H1 (cell line): ENCODE results near the gene TLR1.

Experiments
- ASH2L ChIP-seq: fragments of 200-600, 300-600 bp; sonication (generic); IDR thresholded peaks from one replicate; pipeline ENCODE4 v1.7.1; 2017; ENCODE audit warnings: low read length
- BRCA1 ChIP-seq: IDR thresholded peaks from 2 replicates; pipeline ENCODE4 v1.6.1; 2012; ENCODE audit warnings: low read depth, low read length, improper control_type of control experiment
- EZH2 ChIP-seq: fragments of 200-600 bp; sonication (generic); IDR thresholded peaks from 2 replicates; pipeline ENCODE4 v1.7.1; 2012; ENCODE audit warnings: low read depth, mild to moderate bottlenecking, moderate library complexity, low read length, inconsistent platforms; ENCODE audit not compliant: severe bottlenecking
- HDAC2 ChIP-seq, 2 experiments: fragments of 300-600 bp in 1 of 2; sonication (generic) in 1 of 2; IDR thresholded peaks; 2 replicates each; pipeline ENCODE4 v1.6.1; 2011 to 2012; ENCODE audit warnings: low read depth in 2 of 2, low read length in 2 of 2, mild to moderate bottlenecking in 2 of 2, moderate library complexity in 2 of 2, borderline replicate concordance in 1 of 2, inconsistent platforms in 1 of 2
- MAFK ChIP-seq: IDR thresholded peaks from 2 replicates; pipeline ENCODE4 v1.6.1; 2012; ENCODE audit warnings: low read depth, mild to moderate bottlenecking, improper control_type of control experiment, low read length
- SP1 ChIP-seq: IDR thresholded peaks from 2 replicates; pipeline ENCODE4 v1.6.1; 2011; ENCODE audit warnings: low read depth, low read length
- TCF12 ChIP-seq: IDR thresholded peaks from 2 replicates; pipeline ENCODE4 v1.6.1; 2011; ENCODE audit warnings: low read depth, mild to moderate bottlenecking, low read length
- TF ChIP-seq, protein P1 (sequence below): IDR thresholded peaks from 2 replicates; pipeline ENCODE4 v1.6.1; 2011; ENCODE audit warnings: low read length, improper control_type of control experiment
- TF ChIP-seq, protein P2 (sequence below), 3 experiments: IDR thresholded peaks; 1 replicate in 2 of 3; 2 replicates in 1 of 3; pipeline versions ENCODE4 v1.5.1 to v1.6.1; 2011; ENCODE audit warnings: low read length in 3 of 3, mild to moderate bottlenecking in 3 of 3, inconsistent platforms in 2 of 3, low read depth in 1 of 3, moderate library complexity in 1 of 3; ENCODE audit not compliant: insufficient read depth in 1 of 3; ENCODE audit errors: control extremely low read depth in 1 of 3

- TF ChIP-seq SP1 = no peak
- no peak for TF ChIP-seq MAFK
- TF ChIP-seq, protein P1, sequence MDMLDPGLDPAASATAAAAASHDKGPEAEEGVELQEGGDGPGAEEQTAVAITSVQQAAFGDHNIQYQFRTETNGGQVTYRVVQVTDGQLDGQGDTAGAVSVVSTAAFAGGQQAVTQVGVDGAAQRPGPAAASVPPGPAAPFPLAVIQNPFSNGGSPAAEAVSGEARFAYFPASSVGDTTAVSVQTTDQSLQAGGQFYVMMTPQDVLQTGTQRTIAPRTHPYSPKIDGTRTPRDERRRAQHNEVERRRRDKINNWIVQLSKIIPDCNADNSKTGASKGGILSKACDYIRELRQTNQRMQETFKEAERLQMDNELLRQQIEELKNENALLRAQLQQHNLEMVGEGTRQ = no peak
- TF ChIP-seq HDAC2 (IDR thresholded peaks at IDR 0.05; ENCODE audit: borderline replicate concordance in 1 of 2, low read depth in 2 of 2, low read length in 2 of 2) = no peak
- no peak for TF ChIP-seq EZH2
- no peak for TF ChIP-seq ASH2L
- TF ChIP-seq, protein P2, sequence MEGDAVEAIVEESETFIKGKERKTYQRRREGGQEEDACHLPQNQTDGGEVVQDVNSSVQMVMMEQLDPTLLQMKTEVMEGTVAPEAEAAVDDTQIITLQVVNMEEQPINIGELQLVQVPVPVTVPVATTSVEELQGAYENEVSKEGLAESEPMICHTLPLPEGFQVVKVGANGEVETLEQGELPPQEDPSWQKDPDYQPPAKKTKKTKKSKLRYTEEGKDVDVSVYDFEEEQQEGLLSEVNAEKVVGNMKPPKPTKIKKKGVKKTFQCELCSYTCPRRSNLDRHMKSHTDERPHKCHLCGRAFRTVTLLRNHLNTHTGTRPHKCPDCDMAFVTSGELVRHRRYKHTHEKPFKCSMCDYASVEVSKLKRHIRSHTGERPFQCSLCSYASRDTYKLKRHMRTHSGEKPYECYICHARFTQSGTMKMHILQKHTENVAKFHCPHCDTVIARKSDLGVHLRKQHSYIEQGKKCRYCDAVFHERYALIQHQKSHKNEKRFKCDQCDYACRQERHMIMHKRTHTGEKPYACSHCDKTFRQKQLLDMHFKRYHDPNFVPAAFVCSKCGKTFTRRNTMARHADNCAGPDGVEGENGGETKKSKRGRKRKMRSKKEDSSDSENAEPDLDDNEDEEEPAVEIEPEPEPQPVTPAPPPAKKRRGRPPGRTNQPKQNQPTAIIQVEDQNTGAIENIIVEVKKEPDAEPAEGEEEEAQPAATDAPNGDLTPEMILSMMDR (IDR thresholded peaks at IDR 0.05; ENCODE audit: control extremely low read depth in 1 of 3, insufficient read depth in 1 of 3, low read depth in 1 of 3, low read length in 3 of 3) = no peak
- TF ChIP-seq BRCA1 = no peak
- TF ChIP-seq TCF12 = no peak
Observed at GRCh38 chr4:38822748-38823303, 18.2 kb upstream of the TLR1 start.
